IMR-90 (cell line): ENCODE measurements around the gene HES1. TPM values are rescaled to one million over a fixed set of nuclear protein-coding genes. Genes with fewer than 3 reads are reported as not detected.

ENCODE experiments used
- ATAC-seq: fragments of 200-7000 bp; cut with Tn5 transposase; 2 replicates; pipeline ENCODE4 v1.9.1; 2020; ENCODE audit warnings: low read depth, mild to moderate bottlenecking, moderate library complexity
- BruUV-seq: library from RNA; stranded (reverse); fragments of 400-500 nt; replicated peaks from 2 replicates; lab custom pipeline; 2021; lab: Mats Ljungman, UMichigan
- CTCF ChIA-PET: fragments of 300-600 bp; formaldehyde crosslinking; extraction: SDS; loops from one replicate; lab custom pipeline; 2021; ENCODE audit warnings: antibody characterized with exemption; lab: Yijun Ruan, JAX
- POLR2A ChIA-PET: fragments of 300-600 bp; sonication (Branson Sonifier 250); formaldehyde crosslinking; loops from one replicate; lab custom pipeline; 2022; ENCODE audit warnings: antibody characterized with exemption; ENCODE audit not compliant: unreplicated experiment; lab: Charles Lee
- DNase-seq: peaks from one replicate; pipeline ENCODE4 v3.0.0; 2013
- H2AFZ ChIP-seq: replicated peaks from 2 replicates; pipeline ENCODE3; 2013; ENCODE audit warnings: low read length, mild to moderate bottlenecking; ENCODE audit not compliant: poor library complexity
- H2AK5ac ChIP-seq: 2 replicates; pipeline ENCODE4 v1.6.1; 2013; ENCODE audit warnings: low read depth, low read length, inconsistent platforms
- H2AK9ac ChIP-seq: replicated peaks from 2 replicates; pipeline ENCODE3; 2013; ENCODE audit warnings: mild to moderate bottlenecking, low read depth, low read length, moderate library complexity; ENCODE audit not compliant: poor library complexity
- H2BK120ac ChIP-seq: 2 replicates; pipeline ENCODE4 v1.6.1; 2013; ENCODE audit warnings: low read depth, low read length, inconsistent platforms
- H2BK15ac ChIP-seq: 3 replicates; pipeline ENCODE4 v1.6.1; 2013; ENCODE audit warnings: low read depth, low read length, inconsistent platforms
- H2BK20ac ChIP-seq: 2 replicates; pipeline ENCODE4 v1.6.1; 2013; ENCODE audit warnings: low read depth, mild to moderate bottlenecking, inconsistent platforms, low read length, moderate library complexity
- H2BK5ac ChIP-seq: 2 replicates; pipeline ENCODE4 v1.6.1; 2013; ENCODE audit warnings: mild to moderate bottlenecking, low read depth, low read length, inconsistent platforms; ENCODE audit not compliant: poor library complexity, severe bottlenecking
- H3K14ac ChIP-seq: replicated peaks from 2 replicates; pipeline ENCODE4 v1.6.1; 2013; ENCODE audit warnings: low read depth, low read length, inconsistent platforms
- H3K18ac ChIP-seq: 2 replicates; pipeline ENCODE4 v1.6.1; 2013; ENCODE audit warnings: low read depth, low read length, control low read depth
- H3K23ac ChIP-seq: 2 replicates; pipeline ENCODE4 v1.6.1; 2013; ENCODE audit warnings: low read depth, low read length, inconsistent platforms
- H3K27ac ChIP-seq: 2 replicates; pipeline ENCODE4 v1.5.1; 2013; ENCODE audit warnings: mild to moderate bottlenecking, control low read depth, low read length; ENCODE audit not compliant: insufficient read depth
- H3K27me3 ChIP-seq: 2 replicates; pipeline ENCODE4 v1.6.1; 2013; ENCODE audit warnings: low read length; ENCODE audit not compliant: control insufficient read depth, insufficient read depth
- H3K36me3 ChIP-seq: 2 replicates; pipeline ENCODE4 v1.6.1; 2013; ENCODE audit warnings: low read length, mixed read lengths; ENCODE audit not compliant: control insufficient read depth, insufficient read depth
- H3K4ac ChIP-seq: 2 replicates; pipeline ENCODE4 v1.6.1; 2013; ENCODE audit warnings: low read depth, low read length, inconsistent platforms
- H3K4me1 ChIP-seq: 2 replicates; pipeline ENCODE4 v1.6.1; 2013; ENCODE audit warnings: low read length, mixed read lengths; ENCODE audit not compliant: control insufficient read depth, insufficient read depth
- H3K4me2 ChIP-seq: 2 replicates; pipeline ENCODE4 v1.6.1; 2013; ENCODE audit warnings: low read depth, mild to moderate bottlenecking, control low read depth, low read length, moderate library complexity
- H3K4me3 ChIP-seq: 2 replicates; pipeline ENCODE4 v1.5.1; 2013; ENCODE audit warnings: low read depth, mild to moderate bottlenecking, control low read depth, low read length, moderate library complexity; ENCODE audit not compliant: insufficient read depth
- H3K56ac ChIP-seq: 2 replicates; pipeline ENCODE4 v1.6.1; 2013; ENCODE audit warnings: low read length, inconsistent platforms; ENCODE audit not compliant: insufficient read depth; ENCODE audit errors: extremely low read depth
- H3K79me1 ChIP-seq, 2 experiments: 2 replicates each; pipeline ENCODE4 v1.6.1; 2013; ENCODE audit warnings: low read length in 2 of 2, inconsistent platforms in 1 of 2, low read depth in 1 of 2
- H3K9ac ChIP-seq: 2 replicates; pipeline ENCODE4 v1.6.1; 2013; ENCODE audit warnings: low read depth, low read length, control low read depth
- H3K9me1 ChIP-seq: 2 replicates; pipeline ENCODE4 v1.6.1; 2013; ENCODE audit warnings: low read length, inconsistent platforms; ENCODE audit not compliant: insufficient read depth
- H3K9me3 ChIP-seq: 2 replicates; pipeline ENCODE4 v1.6.1; 2013; ENCODE audit warnings: low read length; ENCODE audit not compliant: control insufficient read depth, insufficient read depth
- H4K20me1 ChIP-seq: 2 replicates; pipeline ENCODE4 v1.6.1; 2013; ENCODE audit warnings: low read length, inconsistent platforms; ENCODE audit not compliant: insufficient read depth
- H4K5ac ChIP-seq: 2 replicates; pipeline ENCODE4 v1.6.1; 2013; ENCODE audit warnings: mild to moderate bottlenecking, low read depth, low read length, control low read depth
- H4K8ac ChIP-seq, 2 experiments: 2 replicates each; pipeline ENCODE4 v1.6.1; 2013; ENCODE audit warnings: low read depth in 2 of 2, low read length in 2 of 2, control low read depth in 1 of 2, inconsistent platforms in 1 of 2
- H4K91ac ChIP-seq: 2 replicates; pipeline ENCODE4 v1.6.1; 2013; ENCODE audit warnings: low read depth, low read length, inconsistent platforms; ENCODE audit not compliant: insufficient read depth
- POLR2A ChIP-seq: IDR thresholded peaks from 2 replicates; pipeline ENCODE4 v1.6.1; 2012; ENCODE audit warnings: mild to moderate bottlenecking, low read depth, low read length
- RFX5 ChIP-seq: IDR thresholded peaks from 2 replicates; pipeline ENCODE4 v1.8.0; 2012; ENCODE audit warnings: low read depth, mild to moderate bottlenecking, low read length, moderate library complexity
- WGBS, 2 experiments: methylation state at CpG; one replicate each; pipeline versions ENCODE4 v1.1.5 to v1.1.7; 2013; ENCODE audit warnings: missing lambda C conversion rate in 2 of 2; ENCODE audit not compliant: insufficient read length in 1 of 2; ENCODE audit errors: extremely low coverage in 2 of 2; 5-methylcytosine and 5-hydroxymethylcytosine counted together
- dilution Hi-C: fragments of 300-500 bp; cut with HindIII; formaldehyde crosslinking; loops from one replicate; pipeline ENCODE4 v1.14.3; 2018; ENCODE audit warnings: low sequenced_read_pairs; ENCODE audit not compliant: unreplicated experiment
- in situ Hi-C: fragments of 300-500 bp; cut with MboI; formaldehyde crosslinking; loops from 3 replicates; pipeline ENCODE4 v1.14.3; 2019; ENCODE audit warnings: low sequenced_read_pairs, inconsistent platforms, mixed read lengths
- intact Hi-C: fragments of 100-400 bp; cut with micrococcal nuclease; formaldehyde crosslinking; loops from 2 replicates; pipeline ENCODE4 v1.10.0; 2022
- polyA plus RNA-seq, 3 experiments: library from polyadenylated mRNA; depleted of rRNA; stranded (reverse); fragments of >200 nt; gene quantifications; 2 replicates each; pipeline ENCODE4 v1.2.3, GENCODE V29; 2012; ENCODE audit warnings: low replicate concordance in 1 of 3
- total RNA-seq: library from RNA; depleted of rRNA; stranded (reverse); fragments of >200 nt; gene quantifications from 2 replicates; pipeline ENCODE4 v1.2.3, GENCODE V29; 2012

HES1 gene
- total and polyA plus RNA-seq, 2 of the 4 experiments (the other 2 are of a cell fraction): 3.6 to 6.7 TPM

- DNase-seq (no peak), ATAC-seq (peak; percentile 64)
- peaks cover 5% of the 10 kb centered on the region for H3K27me3 ChIP-seq
- WGBS, 2 experiments: 1% methylated on average over 21 of the region's 71 CpGs; no CpG with 5 or more reads in 1 of the 2 experiments
- no peaks in the 10 kb centered on the region for H3K9me1 ChIP-seq
- H2AFZ ChIP-seq: peak overlapping the region; percentile 84
- no peak overlapping the region; the same call in 2 of the 3 replicates for H2BK15ac ChIP-seq
- H2BK5ac ChIP-seq: peak overlapping the region; percentile 30
- H3K36me3 ChIP-seq: no peaks in the 10 kb centered on the region
- no peaks in the 10 kb centered on the region for H3K9me3 ChIP-seq
- TF ChIP-seq RFX5 (no peak), POLR2A (peak; percentile 66)
- H2BK120ac ChIP-seq: peak overlapping the region; percentile 82
- intact Hi-C loops: no loop called here
- H3K18ac ChIP-seq: peak overlapping the region; percentile 33; the same call in 1 of the 2 replicates
- dilution Hi-C loops: no loop called here
- BruUV-seq: no TSS peak
- peak overlapping the region; percentile 23; the same call in 1 of the 2 replicates for H3K4me3 ChIP-seq
- no peak overlapping the region for H2AK9ac ChIP-seq
- peak overlapping the region; percentile 78 for H3K4ac ChIP-seq
- CTCF ChIA-PET: interaction anchor here (0.7 to 1.2 kb wide), 3 partner anchors 76 to 175 kb away, joined by 3 to 6 read pairs (median 4); no protein-coding TSS in a partner anchor
- H2BK20ac ChIP-seq: peak overlapping the region; percentile 49
- H2AK5ac ChIP-seq: no peak overlapping the region; the same call in 1 of the 2 replicates
- H4K5ac ChIP-seq: no peak overlapping the region
- peak overlapping the region in 1 of 2 experiments; percentile 65; a peak in 1 of 4 replicates for H4K8ac ChIP-seq
- peak overlapping the region; percentile 54; the same call in 1 of the 2 replicates for H3K4me2 ChIP-seq
- H4K20me1 ChIP-seq: no peaks in the 10 kb centered on the region
- H3K14ac ChIP-seq: 0 out of 2 replicates have a peak overlapping the region, but pooled peaks have one; percentile 19
- H3K4me1 ChIP-seq: peaks cover 15% of the 10 kb centered on the region
- H4K91ac ChIP-seq: 0 out of 2 replicates have a peak overlapping the region, but pooled peaks have one; percentile 34
- peak overlapping the region; percentile 55; the same call in 1 of the 2 replicates for H3K27ac ChIP-seq
- in situ Hi-C loops: no loop called here
- peak overlapping the region; percentile 54; the same call in 1 of the 2 replicates for H3K23ac ChIP-seq
- no peak overlapping the region for H3K56ac ChIP-seq
- peaks cover 0 to 13% of the 10 kb centered on the region in 2 experiments; a peak in 3 of 4 replicates for H3K79me1 ChIP-seq
- POLR2A ChIA-PET: interaction anchor here (0.9 kb wide), 1 partner anchor 175 kb away, joined by 3 read pairs; no protein-coding TSS in a partner anchor
- no peak overlapping the region for H3K9ac ChIP-seq
Observed at GRCh38 chr3:194140520-194141414, 4.8 kb downstream of the HES1 start.
